CD14-positive monocyte (primary cell): ENCODE data around the gene DNMT3A. TPM values are rescaled to one million over a fixed set of nuclear protein-coding genes. Genes with fewer than 3 reads are reported as not detected.

Experiments
- DNase-seq, 3 donors: peaks; one replicate each; pipeline ENCODE4 v3.0.0-alpha.2; 2011 to 2022
- H2AFZ ChIP-seq: 2 replicates; pipeline ENCODE4 v1.6.0; 2012; ENCODE audit warnings: mild to moderate bottlenecking, low read depth, low read length, inconsistent platforms; ENCODE audit not compliant: insufficient read depth, poor library complexity, severe bottlenecking
- H3K27ac ChIP-seq, 2 donors: 1 replicate in 1 of 2; 2 replicates in 1 of 2; pipeline ENCODE4 v1.5.1; 2012 to 2013; ENCODE audit warnings: low read length in 2 of 2, control low read depth in 1 of 2, inconsistent platforms in 1 of 2, low read depth in 1 of 2, mild to moderate bottlenecking in 1 of 2
- H3K27me3 ChIP-seq, 2 donors: one replicate each; pipeline versions ENCODE4 v1.6.0 to v1.6.1; 2011 to 2013; ENCODE audit warnings: low read length in 2 of 2; ENCODE audit not compliant: control insufficient read depth in 2 of 2, insufficient read depth in 2 of 2
- H3K36me3 ChIP-seq, 2 donors: replicated peaks in 1 of 2; 1 replicate in 1 of 2; 2 replicates in 1 of 2; pipeline versions ENCODE4 v1.5.1 to v1.6.1; 2012 to 2013; ENCODE audit warnings: low read length in 2 of 2, control low read depth in 1 of 2, inconsistent platforms in 1 of 2, mild to moderate bottlenecking in 1 of 2; ENCODE audit not compliant: insufficient read depth in 2 of 2, control insufficient read depth in 1 of 2
- H3K4me1 ChIP-seq, 2 donors: 1 replicate in 1 of 2; 2 replicates in 1 of 2; pipeline versions ENCODE4 v1.5.1 to v1.6.1; 2012 to 2013; ENCODE audit warnings: low read length in 2 of 2, control low read depth in 1 of 2, inconsistent platforms in 1 of 2, mild to moderate bottlenecking in 1 of 2, moderate library complexity in 1 of 2; ENCODE audit not compliant: insufficient read depth in 2 of 2, control insufficient read depth in 1 of 2
- H3K4me2 ChIP-seq: replicated peaks from 2 replicates; pipeline ENCODE3; 2012; ENCODE audit warnings: low read length, moderate library complexity, mild to moderate bottlenecking; ENCODE audit not compliant: poor library complexity, severe bottlenecking; ENCODE audit errors: extremely low read depth
- H3K4me3 ChIP-seq, 3 experiments: fragments of 200-600 bp in 1 of 3; sonication (generic) in 1 of 3; replicated peaks in 1 of 3; 1 replicate in 2 of 3; 2 replicates in 1 of 3; pipeline ENCODE4 v1.5.1; 2011 to 2013; ENCODE audit warnings: low read length in 3 of 3, mild to moderate bottlenecking in 3 of 3, control low read depth in 2 of 3, low read depth in 2 of 3, inconsistent platforms in 1 of 3, moderate library complexity in 1 of 3
- H3K79me2 ChIP-seq: 2 replicates; pipeline ENCODE4 v1.6.0; 2012; ENCODE audit warnings: mild to moderate bottlenecking, control low read depth, inconsistent platforms, low read length, moderate library complexity; ENCODE audit not compliant: insufficient read depth
- H3K9ac ChIP-seq: 2 replicates; pipeline ENCODE4 v1.6.0; 2017; ENCODE audit warnings: low read length, mild to moderate bottlenecking; ENCODE audit not compliant: insufficient read depth, poor library complexity, severe bottlenecking
- H3K9me3 ChIP-seq, 2 donors: replicated peaks in 1 of 2; 1 replicate in 1 of 2; 2 replicates in 1 of 2; pipeline versions ENCODE4 v1.5.1 to v1.6.1; 2012 to 2013; ENCODE audit warnings: low read length in 2 of 2, control low read depth in 1 of 2; ENCODE audit not compliant: control insufficient read depth in 1 of 2, insufficient read depth in 1 of 2
- H4K20me1 ChIP-seq: 2 replicates; pipeline ENCODE4 v1.6.0; 2012; ENCODE audit warnings: mild to moderate bottlenecking, low read length, control low read depth, moderate library complexity; ENCODE audit not compliant: insufficient read depth
- H3K27ac Mint-ChIP-seq, 7 donors: one replicate each; pipeline ENCODE4 v1.8.0; 2020; ENCODE audit warnings: mild to moderate bottlenecking in 7 of 7, mixed read lengths in 7 of 7, moderate library complexity in 6 of 7, inconsistent platforms in 2 of 7
- H3K27me3 Mint-ChIP-seq, 3 donors: one replicate each; pipeline ENCODE4 v1.8.0; 2021 to 2022; ENCODE audit warnings: low read depth in 3 of 3, mild to moderate bottlenecking in 3 of 3, mixed read lengths in 3 of 3, moderate library complexity in 3 of 3, inconsistent platforms in 1 of 3
- H3K36me3 Mint-ChIP-seq, 2 donors: one replicate each; pipeline ENCODE4 v1.8.0; 2020; ENCODE audit warnings: mixed read lengths in 2 of 2, inconsistent platforms in 1 of 2, mild to moderate bottlenecking in 1 of 2
- H3K4me1 Mint-ChIP-seq: one replicate; pipeline ENCODE4 v1.8.0; 2020; ENCODE audit warnings: mild to moderate bottlenecking, mixed read lengths
- H3K4me3 Mint-ChIP-seq, 2 donors: one replicate each; pipeline ENCODE4 v1.8.0; 2020; ENCODE audit warnings: mild to moderate bottlenecking in 2 of 2, mixed read lengths in 2 of 2, moderate library complexity in 1 of 2
- H3K9me3 Mint-ChIP-seq, 7 donors: one replicate each; pipeline ENCODE4 v1.8.0; 2020 to 2022; ENCODE audit warnings: mixed read lengths in 7 of 7, mild to moderate bottlenecking in 6 of 7, moderate library complexity in 6 of 7, inconsistent platforms in 2 of 7
- WGBS: methylation state at CpG from one replicate; pipeline ENCODE4 v1.1.5; 2013; ENCODE audit warnings: missing lambda C conversion rate; ENCODE audit not compliant: insufficient coverage; 5-methylcytosine and 5-hydroxymethylcytosine counted together
- intact Hi-C, 2 donors: fragments of 100-400 bp; cut with micrococcal nuclease; formaldehyde crosslinking; loops; one replicate each; pipeline versions ENCODE4 v1.15.0 to v1.15.1; 2023
- polyA plus RNA-seq, 3 donors: library from polyadenylated mRNA; depleted of rRNA in 1 of 3; unstranded in 2 of 3; stranded (reverse) in 1 of 3; fragments of 300-500 nt in 2 of 3; fragments of >200 nt in 1 of 3; fragmentation: Illumina TruSeq in 2 of 3; gene quantifications; 1 replicate in 2 of 3; 2 replicates in 1 of 3; pipeline ENCODE4 v1.2.3, GENCODE V29; 2012 to 2021
- TF ChIP-seq, protein P1 (sequence below): fragments of 200-600 bp; IDR thresholded peaks from one replicate; pipeline ENCODE4 v1.8.0; 2022; ENCODE audit warnings: antibody characterized with exemption, mild to moderate bottlenecking

DNMT3A gene
- polyA plus RNA-seq, 3 donors = 1.7 to 7.9 (median 2.7) TPM

DNA sequence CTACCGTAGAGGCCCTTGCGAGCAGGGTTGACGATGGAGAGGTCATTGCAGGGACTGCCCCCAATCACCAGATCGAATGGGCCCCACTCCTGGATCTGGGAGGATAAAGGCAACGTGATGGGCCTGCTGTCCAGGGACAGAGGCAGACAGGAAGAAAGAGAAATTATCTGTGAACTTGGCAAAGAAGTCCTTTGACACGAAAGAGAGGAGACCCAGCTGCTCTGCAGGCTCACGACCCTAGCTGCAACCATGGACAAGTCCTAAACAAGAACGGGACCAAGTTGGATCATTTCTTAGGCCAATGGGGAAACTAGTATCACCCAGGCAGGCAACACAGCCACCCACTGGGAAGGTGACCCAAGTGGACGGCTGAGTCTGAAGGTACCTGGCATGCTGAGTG lies 101.1 kb downstream of the DNMT3A start:
- H4K20me1 ChIP-seq = no peaks in the 10 kb centered on the region
- intact Hi-C loops = no loop called here
- no peaks in the 10 kb centered on the region for H3K9me3 ChIP-seq
- DNase-seq = no peak
- no peak overlapping the region for H3K27ac ChIP-seq
- no peaks in the 10 kb centered on the region for H3K4me1 ChIP-seq
- no peaks in the 10 kb centered on the region for H3K27me3 ChIP-seq
- no peaks in the 10 kb centered on the region for H3K9me3 Mint-ChIP-seq
- H3K4me1 Mint-ChIP-seq = no peaks in the 10 kb centered on the region
- peaks cover 79 to 99% of the 10 kb centered on the region in 2 donors for H3K36me3 ChIP-seq
- H3K27me3 Mint-ChIP-seq = peaks cover 0 to 4% (median 0%) of the 10 kb centered on the region in 3 donors
- H3K4me2 ChIP-seq = no peak overlapping the region
- no peak overlapping the region for H3K4me3 Mint-ChIP-seq
- WGBS = 86% methylated on average over 9 of the region's 9 CpGs
- H3K27ac Mint-ChIP-seq = peak overlapping the region in 1 of 7 donors; percentile 18
- no peaks in the 10 kb centered on the region for H3K79me2 ChIP-seq
- no peak overlapping the region for H3K9ac ChIP-seq
- H2AFZ ChIP-seq = no peak overlapping the region
- H3K4me3 ChIP-seq = no peak overlapping the region
- H3K36me3 Mint-ChIP-seq = peaks cover 73 to 93% of the 10 kb centered on the region in 2 donors
- TF ChIP-seq, protein P1, sequence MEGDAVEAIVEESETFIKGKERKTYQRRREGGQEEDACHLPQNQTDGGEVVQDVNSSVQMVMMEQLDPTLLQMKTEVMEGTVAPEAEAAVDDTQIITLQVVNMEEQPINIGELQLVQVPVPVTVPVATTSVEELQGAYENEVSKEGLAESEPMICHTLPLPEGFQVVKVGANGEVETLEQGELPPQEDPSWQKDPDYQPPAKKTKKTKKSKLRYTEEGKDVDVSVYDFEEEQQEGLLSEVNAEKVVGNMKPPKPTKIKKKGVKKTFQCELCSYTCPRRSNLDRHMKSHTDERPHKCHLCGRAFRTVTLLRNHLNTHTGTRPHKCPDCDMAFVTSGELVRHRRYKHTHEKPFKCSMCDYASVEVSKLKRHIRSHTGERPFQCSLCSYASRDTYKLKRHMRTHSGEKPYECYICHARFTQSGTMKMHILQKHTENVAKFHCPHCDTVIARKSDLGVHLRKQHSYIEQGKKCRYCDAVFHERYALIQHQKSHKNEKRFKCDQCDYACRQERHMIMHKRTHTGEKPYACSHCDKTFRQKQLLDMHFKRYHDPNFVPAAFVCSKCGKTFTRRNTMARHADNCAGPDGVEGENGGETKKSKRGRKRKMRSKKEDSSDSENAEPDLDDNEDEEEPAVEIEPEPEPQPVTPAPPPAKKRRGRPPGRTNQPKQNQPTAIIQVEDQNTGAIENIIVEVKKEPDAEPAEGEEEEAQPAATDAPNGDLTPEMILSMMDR = no peak

DNA sequence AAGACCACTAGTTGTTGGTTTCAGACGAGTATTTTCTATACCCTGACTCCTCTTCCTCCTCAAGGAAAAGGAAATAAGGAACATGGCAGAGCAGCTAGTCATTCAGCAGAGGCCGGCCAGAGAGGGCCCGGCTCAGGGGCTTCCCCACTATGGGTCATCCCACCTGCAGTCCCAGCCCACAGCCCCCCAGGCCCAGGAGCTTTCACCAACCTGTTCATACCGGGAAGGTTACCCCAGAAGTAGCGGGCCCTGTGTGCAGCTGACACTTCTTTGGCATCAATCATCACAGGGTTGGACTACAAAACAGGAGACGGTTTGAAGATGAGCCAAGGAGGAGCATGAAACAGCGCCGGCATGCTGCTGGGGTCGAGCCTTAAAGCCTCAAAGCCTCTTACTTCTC lies 102.8 kb downstream of the DNMT3A start:
- Histone ChIP-seq H4K20me1 (no peaks in the 10 kb centered on the region), H3K27ac (no peak overlapping the region), H3K9ac (no peak overlapping the region), H3K4me1 (no peaks in the 10 kb centered on the region), H3K36me3 (peaks cover 75 to 99% of the 10 kb centered on the region in 2 donors), H3K27me3 (no peaks in the 10 kb centered on the region), H3K4me2 (no peak overlapping the region), H3K4me3 (no peak overlapping the region), H2AFZ (no peak overlapping the region), H3K79me2 (no peaks in the 10 kb centered on the region), H3K9me3 (no peaks in the 10 kb centered on the region)
- intact Hi-C loops = no loop called here
- TF ChIP-seq, protein P1 = no peak
- H3K36me3 Mint-ChIP-seq = peaks cover 74 to 93% of the 10 kb centered on the region in 2 donors
- no peaks in the 10 kb centered on the region for H3K9me3 Mint-ChIP-seq
- no peak overlapping the region for H3K4me3 Mint-ChIP-seq
- WGBS = 87% methylated on average over 7 of the region's 9 CpGs
- peaks cover 0 to 2% (median 0%) of the 10 kb centered on the region in 3 donors for H3K27me3 Mint-ChIP-seq
- no peak overlapping the region for H3K27ac Mint-ChIP-seq
- H3K4me1 Mint-ChIP-seq = peaks cover 2% of the 10 kb centered on the region
- no peak for DNase-seq
